ENCODE data around the gene CD59. TPM values are rescaled to one million over a fixed set of nuclear protein-coding genes. Genes with fewer than 3 reads are reported as not detected.

The CD59 gene
- total and polyA plus RNA-seq, 9 donors, result 73.0 to 807 (median 288) TPM

GRCh38 chr11:33743291-33743690, 7.1 kb upstream of the CD59 start:
- Histone ChIP-seq H3K27me3 (no peaks in the 10 kb centered on the region), H3K4me1 (ENCODE audit: insufficient read depth) (no peaks in the 10 kb centered on the region), H3K36me3 (no peaks in the 10 kb centered on the region), H3K4me3 (no peak overlapping the region), H3K27ac (no peak overlapping the region), H3K9me3 (no peaks in the 10 kb centered on the region)
- DNase-seq, result no peak
- intact Hi-C loops (cut with DNase I), result loop anchor here in 1 of 4 donors (10.0 kb wide), 1 partner anchor 378 kb away; no protein-coding TSS in a partner anchor
- TF ChIP-seq CTCF (IDR thresholded peaks at IDR 0.05) (no peak), EP300 (IDR thresholded peaks at IDR 0.05) (no peak), POLR2A (IDR thresholded peaks at IDR 0.05) (no peak)
- whole genome bisulfite sequencing, 3 donors, result 83 to 90% (median 88%) methylated on average over 5 of the region's 5 CpGs

- Histone ChIP-seq H3K4me1 (ENCODE audit: insufficient read depth) (no peaks in the 10 kb centered on the region), H3K27ac (no peak overlapping the region), H3K36me3 (no peaks in the 10 kb centered on the region), H3K4me3 (no peak overlapping the region), H3K27me3 (no peaks in the 10 kb centered on the region), H3K9me3 (no peaks in the 10 kb centered on the region)
- WGBS, 3 donors, result 69 to 73% (median 72%) methylated on average over 3 of the region's 3 CpGs
- intact Hi-C loops (cut with DNase I), result loop anchor here in 1 of 4 donors (10.0 kb wide), 1 partner anchor 378 kb away; no protein-coding TSS in a partner anchor
- TF ChIP-seq EP300 (IDR thresholded peaks at IDR 0.05), result no peak
- TF ChIP-seq POLR2A (IDR thresholded peaks at IDR 0.05), result no peak
- TF ChIP-seq CTCF (IDR thresholded peaks at IDR 0.05), result no peak
- no peak for DNase-seq
These were observed 6.1 kb upstream of the CD59 start for GRCh38 chr11:33742249-33742851.

DNA sequence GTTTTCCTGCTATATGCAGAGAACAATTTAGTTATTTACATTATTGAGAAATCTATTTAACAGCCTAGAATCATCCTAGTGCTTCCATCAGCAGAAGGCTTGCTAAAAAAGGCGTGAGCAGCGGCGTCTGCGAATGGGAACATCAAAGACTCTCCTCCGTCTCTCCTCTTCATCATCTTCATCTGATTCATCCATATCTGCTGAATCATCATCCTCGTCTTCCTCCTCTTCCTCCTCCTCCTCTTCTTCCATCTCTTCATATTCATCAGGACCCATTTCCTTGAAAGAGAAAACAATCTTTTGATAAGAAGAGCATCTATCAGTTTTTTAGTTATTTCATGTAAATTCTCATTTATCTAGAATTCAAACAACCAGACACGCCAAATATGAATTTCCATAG, 5.6 kb upstream of the CD59 start:
- intact Hi-C loops (cut with DNase I), result loop anchor here in 1 of 4 donors (10.0 kb wide), 1 partner anchor 377 kb away; no protein-coding TSS in a partner anchor
- no peak overlapping the region for H3K27ac ChIP-seq
- 86 to 88% (median 87%) methylated on average over 7 of the region's 7 CpGs for WGBS, 3 donors
- DNase-seq, result no peak
- H3K36me3 ChIP-seq, result no peaks in the 10 kb centered on the region
- no peaks in the 10 kb centered on the region for H3K4me1 ChIP-seq (ENCODE audit: insufficient read depth)
- TF ChIP-seq POLR2A (IDR thresholded peaks at IDR 0.05) (no peak), EP300 (IDR thresholded peaks at IDR 0.05) (no peak), CTCF (IDR thresholded peaks at IDR 0.05) (no peak)
- H3K4me3 ChIP-seq, result no peak overlapping the region
- H3K27me3 ChIP-seq, result no peaks in the 10 kb centered on the region
- no peaks in the 10 kb centered on the region for H3K9me3 ChIP-seq

GRCh38 chr11:33737362-33737821, 1.2 kb upstream of the CD59 start:
- TF ChIP-seq POLR2A (IDR thresholded peaks at IDR 0.05), result no peak
- TF ChIP-seq CTCF (IDR thresholded peaks at IDR 0.05), result no peak
- TF ChIP-seq EP300 (IDR thresholded peaks at IDR 0.05), result no peak
- Histone ChIP-seq H3K27me3 (no peaks in the 10 kb centered on the region), H3K9me3 (no peaks in the 10 kb centered on the region), H3K36me3 (no peaks in the 10 kb centered on the region), H3K4me3 (no peak overlapping the region), H3K4me1 (ENCODE audit: insufficient read depth) (peaks cover 5% of the 10 kb centered on the region), H3K27ac (no peak overlapping the region)
- intact Hi-C loops (cut with DNase I), result no loop called here
- DNase-seq, result no peak
- WGBS, 3 donors, result 53 to 60% (median 54%) methylated on average over 3 of the region's 3 CpGs
